Fibroblast of lung (primary cell): ENCODE data around the gene ACVR1B. TPM values are rescaled to one million over a fixed set of nuclear protein-coding genes. Genes with fewer than 3 reads are reported as not detected.
A peak's percentile ranks its signal among the peaks of the same experiment; 100 is the strongest.

ENCODE experiments used
- DNase-seq, 2 donors: peaks; one replicate each; pipeline versions ENCODE4 v3.0.0 to v3.0.0-alpha.2; 2010; ENCODE audit warnings: low read depth in 2 of 2
- H2AFZ ChIP-seq: 2 replicates; pipeline ENCODE4 v1.5.1; 2012; ENCODE audit warnings: low read length, control low read depth, inconsistent platforms
- H3K27ac ChIP-seq: 2 replicates; pipeline ENCODE4 v1.5.1; 2011; ENCODE audit warnings: low read length, control low read depth; ENCODE audit not compliant: insufficient read depth
- H3K27me3 ChIP-seq: 2 replicates; pipeline ENCODE4 v1.5.1; 2011; ENCODE audit warnings: mild to moderate bottlenecking, low read length; ENCODE audit not compliant: control insufficient read depth, insufficient read depth
- H3K36me3 ChIP-seq: 2 replicates; pipeline ENCODE4 v1.5.1; 2011; ENCODE audit warnings: low read length; ENCODE audit not compliant: control insufficient read depth, insufficient read depth
- H3K4me1 ChIP-seq: 2 replicates; pipeline ENCODE4 v1.5.1; 2011; ENCODE audit warnings: low read length; ENCODE audit not compliant: control insufficient read depth, insufficient read depth; ENCODE audit errors: extremely low read depth
- H3K4me2 ChIP-seq: 2 replicates; pipeline ENCODE4 v1.5.1; 2011; ENCODE audit warnings: low read length, control low read depth; ENCODE audit not compliant: insufficient read depth; ENCODE audit errors: extremely low read depth
- H3K4me3 ChIP-seq, 4 experiments: fragments of 200-600 bp in 1 of 4; sonication (generic) in 1 of 4; replicated peaks in 1 of 4; 2 replicates each; pipeline ENCODE4 v1.5.1; 2011 to 2016; ENCODE audit warnings: low read length in 4 of 4, low read depth in 3 of 4, mild to moderate bottlenecking in 3 of 4, control low read depth in 2 of 4, inconsistent platforms in 1 of 4, mixed read lengths in 1 of 4; ENCODE audit not compliant: insufficient read depth in 1 of 4; ENCODE audit errors: control extremely low read depth in 1 of 4
- H3K79me2 ChIP-seq: 2 replicates; pipeline ENCODE4 v1.5.1; 2012; ENCODE audit warnings: mild to moderate bottlenecking, low read length, inconsistent platforms; ENCODE audit not compliant: control insufficient read depth, insufficient read depth
- H3K9ac ChIP-seq: 2 replicates; pipeline ENCODE4 v1.5.1; 2011; ENCODE audit warnings: mild to moderate bottlenecking, low read length, control low read depth; ENCODE audit not compliant: insufficient read depth
- H3K9me3 ChIP-seq: 2 replicates; pipeline ENCODE4 v1.5.1; 2012; ENCODE audit warnings: low read depth, low read length; ENCODE audit not compliant: control insufficient read depth, insufficient read depth
- H4K20me1 ChIP-seq: 2 replicates; pipeline ENCODE4 v1.5.1; 2011; ENCODE audit warnings: low read length; ENCODE audit not compliant: control insufficient read depth, insufficient read depth; ENCODE audit errors: extremely low read depth
- EZH2 ChIP-seq: IDR thresholded peaks from 2 replicates; pipeline ENCODE4 v1.5.1; 2012; ENCODE audit warnings: low read length, control low read depth, mild to moderate bottlenecking; ENCODE audit errors: missing control alignments
- polyA plus RNA-seq, 2 donors: library from polyadenylated mRNA; depleted of rRNA in 1 of 2; stranded (reverse) in 1 of 2; unstranded in 1 of 2; fragments of >200 nt; gene quantifications; 2 replicates each; pipeline ENCODE4 v1.2.1, GENCODE V29; 2011 to 2012; ENCODE audit warnings: missing spikeins in 1 of 2
- total RNA-seq: library from RNA; depleted of rRNA; stranded (reverse); fragments of >200 nt; gene quantifications from 2 replicates; pipeline ENCODE4 v1.2.1, GENCODE V29; 2014
- TF ChIP-seq, protein P1 (sequence below), 2 donors: IDR thresholded peaks in 1 of 2; conservative IDR thresholded peaks in 1 of 2; 1 replicate in 1 of 2; 2 replicates in 1 of 2; pipeline ENCODE4 v1.5.1; 2011 to 2012; ENCODE audit warnings: low read length in 2 of 2, control low read depth in 1 of 2, inconsistent platforms in 1 of 2, low read depth in 1 of 2, mild to moderate bottlenecking in 1 of 2

Gene ACVR1B
- total and polyA plus RNA-seq, 2 donors (not counting 1 experiment from before 2014, with no cell fraction given): 12.4 to 13.6 TPM

DNA sequence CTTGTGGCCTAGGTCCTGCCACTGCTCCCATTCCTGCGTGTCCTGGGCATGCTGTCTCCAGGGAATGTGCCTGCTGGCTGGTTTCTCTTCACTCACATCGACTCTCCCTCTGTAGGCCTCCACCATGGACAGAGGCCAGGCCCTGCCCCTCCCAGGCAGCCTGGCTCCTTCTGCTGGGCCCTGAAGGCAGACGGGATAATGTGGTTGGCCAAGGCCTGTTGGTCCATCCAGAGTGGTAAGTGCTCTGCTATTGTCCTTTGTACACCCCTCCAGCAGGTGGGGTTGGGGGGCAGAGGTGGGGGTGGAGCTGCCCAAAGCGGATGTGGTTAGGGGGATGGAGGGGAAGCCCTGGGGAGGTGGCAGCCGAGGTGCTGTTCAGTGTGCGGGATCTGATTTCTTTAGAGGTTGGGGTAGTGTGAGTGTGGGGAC lies 90.2 kb downstream of the ACVR1B start:
- Histone ChIP-seq H3K9ac (no peak overlapping the region), H3K4me2 (no peak overlapping the region), H3K4me3 (no peak overlapping the region), H3K9me3 (no peaks in the 10 kb centered on the region), H3K4me1 (peaks cover 16% of the 10 kb centered on the region), H3K79me2 (no peaks in the 10 kb centered on the region), H3K27ac (no peak overlapping the region), H3K36me3 (no peaks in the 10 kb centered on the region), H3K27me3 (no peaks in the 10 kb centered on the region), H4K20me1 (no peaks in the 10 kb centered on the region), H2AFZ (no peak overlapping the region)
- peak in 1 of 2 donors; percentile 59 for DNase-seq
- TF ChIP-seq EZH2: no peak
- TF ChIP-seq, protein P1, sequence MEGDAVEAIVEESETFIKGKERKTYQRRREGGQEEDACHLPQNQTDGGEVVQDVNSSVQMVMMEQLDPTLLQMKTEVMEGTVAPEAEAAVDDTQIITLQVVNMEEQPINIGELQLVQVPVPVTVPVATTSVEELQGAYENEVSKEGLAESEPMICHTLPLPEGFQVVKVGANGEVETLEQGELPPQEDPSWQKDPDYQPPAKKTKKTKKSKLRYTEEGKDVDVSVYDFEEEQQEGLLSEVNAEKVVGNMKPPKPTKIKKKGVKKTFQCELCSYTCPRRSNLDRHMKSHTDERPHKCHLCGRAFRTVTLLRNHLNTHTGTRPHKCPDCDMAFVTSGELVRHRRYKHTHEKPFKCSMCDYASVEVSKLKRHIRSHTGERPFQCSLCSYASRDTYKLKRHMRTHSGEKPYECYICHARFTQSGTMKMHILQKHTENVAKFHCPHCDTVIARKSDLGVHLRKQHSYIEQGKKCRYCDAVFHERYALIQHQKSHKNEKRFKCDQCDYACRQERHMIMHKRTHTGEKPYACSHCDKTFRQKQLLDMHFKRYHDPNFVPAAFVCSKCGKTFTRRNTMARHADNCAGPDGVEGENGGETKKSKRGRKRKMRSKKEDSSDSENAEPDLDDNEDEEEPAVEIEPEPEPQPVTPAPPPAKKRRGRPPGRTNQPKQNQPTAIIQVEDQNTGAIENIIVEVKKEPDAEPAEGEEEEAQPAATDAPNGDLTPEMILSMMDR (conservative IDR thresholded peaks at IDR 0.05 in 1 of 2, IDR thresholded peaks at IDR 0.05 in 1 of 2; ENCODE audit: low read depth in 1 of 2, low read length in 2 of 2): no peak

DNA sequence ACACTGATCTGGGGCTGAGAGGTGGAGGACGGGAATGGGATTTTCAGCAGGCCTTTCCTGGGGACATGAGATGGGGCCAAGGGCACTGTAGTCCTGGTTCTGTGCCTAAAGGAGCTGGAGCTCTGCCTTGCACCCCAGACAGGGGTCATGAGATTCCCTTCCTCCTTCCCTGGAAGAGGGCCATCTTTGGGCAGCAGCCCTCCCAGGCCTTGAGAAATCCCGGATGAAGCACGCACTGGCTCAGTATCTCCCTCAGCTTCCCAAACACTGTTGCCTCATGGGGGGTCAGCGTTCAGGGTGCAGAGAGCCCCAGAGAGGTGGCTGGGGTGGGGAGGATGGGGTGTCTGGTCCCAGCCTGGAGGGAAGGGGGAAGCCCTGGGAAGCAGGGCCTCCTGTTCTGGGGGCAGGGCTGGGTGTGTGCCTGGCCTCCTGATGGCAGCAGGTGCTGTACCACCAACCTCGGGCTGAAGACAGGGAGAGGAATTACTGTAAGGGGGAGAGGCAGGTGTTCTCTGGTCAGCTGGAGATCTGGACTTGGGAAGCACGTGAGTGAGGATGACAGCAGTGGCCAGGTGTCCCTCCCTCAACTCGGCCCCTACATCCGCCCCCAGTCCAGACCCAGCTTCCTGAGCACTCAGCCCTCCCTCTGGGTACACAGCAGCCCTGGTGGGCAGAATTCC lies 91.3 kb downstream of the ACVR1B start:
- H3K79me2 ChIP-seq: no peaks in the 10 kb centered on the region
- H3K9ac ChIP-seq: no peak overlapping the region
- H3K4me1 ChIP-seq: peaks cover 16% of the 10 kb centered on the region
- no peaks in the 10 kb centered on the region for H3K9me3 ChIP-seq
- no peak overlapping the region for H3K4me2 ChIP-seq
- TF ChIP-seq EZH2: no peak
- TF ChIP-seq, protein P1 (conservative IDR thresholded peaks at IDR 0.05 in 1 of 2, IDR thresholded peaks at IDR 0.05 in 1 of 2; ENCODE audit: low read depth in 1 of 2, low read length in 2 of 2): no peak
- H3K36me3 ChIP-seq: no peaks in the 10 kb centered on the region
- no peaks in the 10 kb centered on the region for H4K20me1 ChIP-seq
- no peak overlapping the region for H3K4me3 ChIP-seq
- H2AFZ ChIP-seq: no peak overlapping the region
- peak overlapping the region; percentile 89 for H3K27ac ChIP-seq
- no peaks in the 10 kb centered on the region for H3K27me3 ChIP-seq
- no peak for DNase-seq

DNA sequence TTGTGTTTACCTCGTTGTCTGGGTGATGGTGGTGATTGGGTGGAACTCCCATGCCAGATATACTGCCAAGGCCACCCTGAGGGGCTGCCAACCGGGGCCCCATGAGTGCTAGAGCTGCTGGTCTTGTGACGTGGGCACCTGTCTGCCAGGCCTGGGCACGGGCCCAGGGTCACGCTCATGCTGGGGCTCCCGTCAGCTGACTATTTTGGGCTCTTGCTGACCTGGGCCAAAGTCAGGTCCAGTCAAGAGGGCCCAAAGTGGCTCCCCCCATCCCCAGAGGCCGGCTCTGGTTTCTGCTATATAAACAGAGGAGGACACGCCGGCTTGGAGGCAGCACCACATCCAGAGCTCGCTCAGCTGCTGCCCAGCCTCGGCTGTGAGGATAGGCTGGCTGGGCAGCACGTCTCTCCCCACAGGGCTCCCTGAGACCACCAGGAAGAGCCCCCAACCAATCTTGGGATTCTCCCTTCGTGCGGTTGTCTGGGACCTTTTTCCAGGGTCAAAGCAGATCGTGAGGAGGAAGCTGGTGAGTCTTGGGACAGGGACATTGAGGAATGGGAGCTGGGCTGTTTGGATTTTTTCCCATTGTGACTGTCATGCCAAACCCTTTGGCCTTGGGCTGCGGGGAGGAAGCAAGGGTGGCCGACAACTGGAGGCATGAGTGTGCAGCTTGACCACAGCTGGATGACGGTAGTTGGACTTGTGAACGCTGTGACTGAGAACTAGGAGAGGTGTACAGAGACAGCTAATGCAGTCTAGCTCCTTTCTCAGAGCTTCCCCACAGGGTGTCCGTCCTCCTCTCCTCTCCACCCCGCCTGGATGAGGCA lies 92.1 kb downstream of the ACVR1B start:
- DNase-seq: no peak
- Histone ChIP-seq H3K9ac (peak overlapping the region; percentile 39), H3K27me3 (no peaks in the 10 kb centered on the region), H4K20me1 (no peaks in the 10 kb centered on the region), H3K4me3 (peak overlapping the region in 1 of 4 experiments; percentile 37), H3K9me3 (no peaks in the 10 kb centered on the region), H3K27ac (peak overlapping the region; percentile 89), H3K4me1 (peaks cover 16% of the 10 kb centered on the region), H3K79me2 (no peaks in the 10 kb centered on the region), H3K4me2 (peak overlapping the region; percentile 65), H3K36me3 (no peaks in the 10 kb centered on the region), H2AFZ (no peak overlapping the region)
- TF ChIP-seq, protein P1 (conservative IDR thresholded peaks at IDR 0.05 in 1 of 2, IDR thresholded peaks at IDR 0.05 in 1 of 2; ENCODE audit: low read depth in 1 of 2, low read length in 2 of 2): no peak
- no peak for TF ChIP-seq EZH2
